Anterior cingulate cortex (tissue), 58 donors: ENCODE results near the gene CLASP1.
"Not testable (repeated sequence)": the region's sequence is repeated elsewhere in the genome, so short reads cannot be mapped to it uniquely, and the experiment has no call there.

Experiments
- DNase-seq, 58 donors: peaks; one replicate each; lab custom pipeline; 2025; lab: John Stamatoyannopoulos, UW

The CLASP1 gene

DNA sequence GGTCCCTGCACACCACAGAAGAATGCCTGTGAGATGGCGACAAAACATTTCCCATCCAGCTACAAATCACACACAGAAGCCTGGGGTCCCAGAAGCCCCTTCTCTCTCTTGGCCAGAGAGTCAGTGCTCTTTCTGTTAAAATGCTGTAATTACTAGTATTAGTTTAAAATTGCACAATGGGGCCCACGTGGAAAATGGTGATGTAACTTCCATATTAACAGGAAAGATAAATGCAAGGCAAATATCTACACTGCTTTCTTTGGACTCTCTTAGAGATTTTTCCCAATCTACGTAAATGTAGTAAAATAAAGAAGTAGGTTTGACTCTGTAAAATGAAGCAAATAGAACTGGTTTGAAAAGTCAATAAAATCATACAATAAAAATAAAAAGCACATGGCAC, 250.4 kb downstream of the CLASP1 start:
- no peak for DNase-seq

DNA sequence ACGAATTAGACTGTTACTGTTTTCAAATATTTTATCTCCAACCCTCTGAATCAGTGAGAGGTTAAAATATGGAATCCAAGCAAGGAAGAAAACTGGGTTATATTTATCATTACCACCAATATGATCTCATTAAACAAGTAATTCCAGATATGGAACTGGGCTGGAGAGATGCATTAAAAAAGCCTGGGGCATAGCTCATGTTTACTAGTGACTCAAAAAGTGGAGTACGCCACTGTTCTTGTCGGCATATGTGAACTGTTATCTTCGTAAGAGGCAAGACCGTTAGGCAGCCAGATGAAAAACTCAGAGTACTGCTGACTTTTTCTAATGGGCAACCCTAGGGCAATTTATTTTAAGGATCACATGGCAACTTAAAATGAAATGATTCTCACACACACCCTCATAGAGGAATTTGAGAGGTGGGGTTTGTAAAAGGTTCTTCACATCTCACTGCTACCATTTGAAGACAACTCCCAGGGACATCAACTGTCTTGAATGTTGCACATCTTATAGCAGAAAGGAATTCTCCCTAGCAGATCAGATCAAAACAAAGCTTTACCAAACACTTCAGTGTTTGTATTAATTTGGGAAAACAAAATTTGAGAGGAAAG, 259.1 kb downstream of the CLASP1 start:
- no peak for DNase-seq

DNA sequence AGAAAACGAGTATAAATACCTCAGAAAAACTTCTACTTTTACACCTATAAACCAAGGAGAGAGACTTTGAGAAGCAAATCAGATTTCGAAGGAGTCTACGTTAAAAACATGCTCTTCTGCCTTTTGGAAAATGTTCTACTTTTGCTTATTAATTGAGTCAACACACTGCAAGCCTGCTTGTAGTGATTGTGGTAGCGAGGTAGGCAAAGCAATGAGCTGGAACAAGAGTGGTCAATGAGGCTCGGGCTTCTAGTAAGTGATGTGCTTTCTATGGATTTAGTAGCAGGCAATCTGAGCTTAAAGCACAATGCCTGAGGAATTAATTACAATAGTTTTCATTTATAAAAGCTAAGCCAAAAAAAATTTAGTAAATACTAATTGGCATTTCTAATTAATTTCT, 260.9 kb downstream of the CLASP1 start:
- no peak for DNase-seq

DNA sequence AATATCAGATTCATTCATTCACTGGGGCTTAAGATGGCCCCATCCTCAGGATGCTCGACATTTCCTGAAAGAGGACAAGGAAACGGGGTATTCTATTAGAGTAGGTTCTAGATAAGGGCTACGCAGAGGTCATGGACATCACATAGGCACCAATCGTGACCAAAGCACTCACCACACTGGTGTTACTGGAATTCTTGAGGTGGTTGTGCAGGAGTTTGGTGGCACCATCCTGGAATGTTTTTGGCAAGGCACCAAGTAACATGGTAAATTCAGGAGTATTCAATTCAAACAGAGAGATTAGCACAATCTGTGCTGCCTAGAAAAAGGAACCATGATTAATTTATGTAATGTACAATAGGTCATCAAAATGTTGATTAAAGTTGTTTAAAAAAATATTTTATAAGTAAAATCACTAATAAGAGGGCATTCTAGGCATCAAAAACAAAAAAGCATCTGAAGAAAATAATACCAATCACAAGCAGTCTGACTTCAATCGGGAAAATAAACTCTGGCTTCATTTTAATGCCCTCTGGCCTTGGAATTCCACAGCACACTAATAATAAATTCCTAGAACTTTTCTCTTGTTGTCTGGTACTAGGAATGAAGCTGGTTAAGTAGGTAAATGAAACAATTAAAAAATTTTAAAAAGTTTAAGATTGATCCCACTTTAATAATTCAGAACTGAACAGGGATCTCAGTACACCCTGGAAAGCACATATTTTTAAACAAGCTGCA, 261.5 kb downstream of the CLASP1 start:
- no peak for DNase-seq

DNA sequence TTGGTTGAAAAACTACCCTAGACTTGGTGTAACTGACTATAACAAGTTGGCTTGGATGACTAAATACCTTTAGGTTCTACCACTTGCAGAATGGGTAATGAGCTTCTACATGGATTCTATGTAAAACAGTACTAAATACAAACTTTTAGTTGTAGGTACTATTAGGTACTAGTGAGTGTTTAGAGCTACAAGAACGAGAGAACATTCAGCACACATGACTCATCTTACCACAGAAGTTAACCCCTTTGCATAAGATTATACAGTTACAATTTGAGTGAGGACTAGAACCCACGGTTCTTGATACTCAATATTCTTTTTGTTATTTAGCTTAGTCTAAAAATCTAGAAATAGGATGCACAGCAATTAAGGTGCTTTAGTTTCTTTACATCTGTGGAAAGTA, 262.6 kb downstream of the CLASP1 start:
- no peak for DNase-seq

DNA sequence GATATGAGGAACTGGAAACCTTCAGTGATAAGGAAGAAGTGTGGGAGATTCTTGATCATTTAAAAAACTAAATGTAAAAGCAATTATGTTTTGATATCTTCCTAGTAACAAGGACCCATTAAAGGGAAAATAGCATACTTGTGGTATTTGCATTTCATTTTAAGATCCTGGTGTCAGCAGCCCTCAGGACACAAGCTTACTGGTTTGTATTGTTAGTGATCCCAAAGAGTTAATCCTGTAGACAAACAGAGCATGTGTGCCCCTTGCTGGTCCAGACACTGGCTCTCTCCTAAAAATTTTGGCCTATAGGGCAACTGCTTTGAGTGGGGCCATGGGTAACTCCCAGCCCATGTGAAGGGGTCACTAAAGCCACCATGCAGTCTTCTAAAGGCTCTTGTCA, 263.2 kb downstream of the CLASP1 start:
- DNase-seq = no peak

DNA sequence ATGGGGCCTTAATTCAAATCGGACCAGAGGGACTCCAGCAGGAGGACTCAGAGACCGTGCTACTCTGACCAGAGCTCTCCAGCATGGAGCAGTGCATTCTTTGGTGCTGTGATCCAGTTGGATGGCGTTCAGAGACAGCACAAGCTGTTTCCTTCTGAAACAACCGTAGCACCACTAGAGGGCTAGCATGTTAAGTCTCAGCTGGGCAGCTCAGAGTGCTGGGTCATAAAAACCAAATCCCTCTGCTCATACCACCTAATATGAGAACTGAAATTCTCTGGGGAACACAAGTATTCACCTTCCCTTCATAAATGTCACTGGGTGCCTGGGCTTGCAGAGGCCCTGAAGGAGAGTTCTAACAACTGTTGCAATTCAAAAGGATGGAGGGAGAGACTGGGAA, 266.5 kb downstream of the CLASP1 start:
- DNase-seq = peak in 21 of 58 donors; percentile 7 to 55 (median 25)

DNA sequence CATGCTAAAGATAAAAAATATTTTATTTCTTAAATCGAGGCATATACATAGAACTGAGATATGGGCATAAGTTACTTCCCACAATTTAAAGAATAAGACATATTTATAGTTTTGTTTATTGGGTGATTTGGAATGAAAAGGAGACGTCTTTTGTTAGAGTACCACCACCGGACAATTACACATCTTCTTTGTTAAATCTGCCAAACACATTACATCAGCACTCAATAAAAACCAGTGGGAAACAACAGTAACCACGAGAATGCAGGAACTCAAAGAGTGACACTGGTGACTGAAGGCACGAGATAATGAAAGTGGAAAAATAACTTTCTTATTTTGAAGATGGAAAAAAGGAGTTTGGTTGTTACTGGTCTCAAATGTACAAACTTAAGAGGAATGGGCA, 271.6 kb downstream of the CLASP1 start:
- peak in 2 of 58 donors; percentile 5 to 41 for DNase-seq

DNA sequence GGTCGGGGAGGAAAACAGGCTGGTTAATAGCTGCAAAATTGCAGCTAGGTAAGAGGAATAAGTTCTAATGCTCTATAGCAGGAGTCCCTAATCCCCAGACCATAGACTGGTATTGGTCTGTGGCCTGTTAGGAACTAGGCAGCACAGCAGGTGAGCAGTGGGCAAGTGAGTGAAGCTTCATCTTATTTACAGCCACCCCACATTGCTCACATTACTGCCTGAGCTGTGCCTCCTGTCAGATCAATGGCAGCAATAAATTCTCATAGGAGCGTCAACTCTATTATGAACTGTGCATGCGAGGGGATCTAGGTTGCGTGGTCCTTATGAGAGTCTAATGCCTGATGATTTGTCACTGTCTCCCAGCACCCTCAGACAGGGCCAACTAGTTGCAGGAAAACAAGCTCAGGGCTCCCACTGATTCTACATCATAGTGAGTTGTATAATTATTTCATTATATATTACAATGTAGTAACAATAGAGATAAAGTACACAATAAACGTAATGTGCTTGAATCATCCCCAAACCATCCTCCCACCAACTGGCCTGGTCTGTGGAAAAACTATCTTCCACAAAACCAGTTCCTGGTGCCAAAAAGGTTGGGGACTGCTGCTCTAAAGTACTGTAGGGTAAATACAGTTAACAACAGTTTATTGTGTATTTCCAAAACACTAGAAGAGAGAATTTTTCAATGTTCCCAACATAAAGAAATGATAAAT, 272.6 kb downstream of the CLASP1 start:
- no peak for DNase-seq

DNA sequence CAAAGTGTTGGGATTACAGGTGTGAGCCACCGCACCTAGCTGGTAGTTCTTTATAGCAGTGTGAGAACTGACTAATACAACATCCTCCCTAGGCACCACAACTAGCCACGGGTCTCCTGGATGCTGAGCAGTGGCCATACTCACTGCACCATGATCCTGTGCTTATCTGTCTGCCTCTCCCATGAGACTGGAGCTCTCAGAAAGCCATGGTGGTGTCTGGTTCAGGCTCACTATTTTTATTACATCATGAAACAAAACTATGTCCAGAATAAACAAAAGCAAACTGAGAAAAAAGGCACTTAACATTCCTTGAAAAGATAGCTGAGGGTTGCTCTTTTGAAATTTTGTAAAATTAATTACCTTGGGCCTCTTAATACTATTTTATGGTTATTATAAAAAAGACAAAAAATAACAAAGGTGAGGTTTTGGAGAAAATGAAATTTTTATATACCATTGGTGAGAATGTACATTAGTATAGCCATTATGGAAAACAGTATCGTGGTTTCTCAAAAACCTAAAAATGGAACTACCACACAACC, 273.6 kb downstream of the CLASP1 start:
- no peak for DNase-seq

DNA sequence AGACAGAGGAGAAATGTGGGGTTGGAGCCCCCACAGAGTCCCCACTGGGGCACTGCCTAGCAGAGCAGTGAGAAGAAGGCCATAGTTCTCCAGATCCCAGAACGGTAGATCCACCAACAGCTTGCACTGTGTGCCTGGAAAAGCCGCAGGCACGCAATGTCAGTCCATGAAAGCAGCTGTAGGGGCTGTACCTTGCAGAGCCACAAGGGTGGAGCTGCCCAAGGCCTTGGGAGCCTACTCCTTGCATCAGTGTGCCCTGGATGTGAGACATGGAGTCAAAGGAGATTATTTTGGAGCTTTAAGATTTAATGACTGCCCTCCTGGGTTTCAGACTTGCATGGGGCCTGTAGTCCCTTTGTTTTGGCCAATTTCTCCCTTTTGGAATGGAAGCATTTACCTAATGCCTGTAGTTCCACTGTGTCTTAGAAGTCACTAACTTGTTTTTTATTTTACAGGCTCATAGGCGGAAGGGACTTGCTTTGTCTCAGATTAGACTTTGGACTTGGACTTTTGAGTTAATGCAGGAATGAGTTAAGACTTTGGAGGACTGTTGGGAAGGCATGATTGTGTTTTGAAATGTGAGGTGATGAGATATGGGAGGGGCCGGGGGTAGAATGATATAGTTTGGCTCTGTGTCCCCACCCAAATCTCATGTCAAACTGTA, 274.7 kb downstream of the CLASP1 start:
- DNase-seq = not testable (repeated sequence)

DNA sequence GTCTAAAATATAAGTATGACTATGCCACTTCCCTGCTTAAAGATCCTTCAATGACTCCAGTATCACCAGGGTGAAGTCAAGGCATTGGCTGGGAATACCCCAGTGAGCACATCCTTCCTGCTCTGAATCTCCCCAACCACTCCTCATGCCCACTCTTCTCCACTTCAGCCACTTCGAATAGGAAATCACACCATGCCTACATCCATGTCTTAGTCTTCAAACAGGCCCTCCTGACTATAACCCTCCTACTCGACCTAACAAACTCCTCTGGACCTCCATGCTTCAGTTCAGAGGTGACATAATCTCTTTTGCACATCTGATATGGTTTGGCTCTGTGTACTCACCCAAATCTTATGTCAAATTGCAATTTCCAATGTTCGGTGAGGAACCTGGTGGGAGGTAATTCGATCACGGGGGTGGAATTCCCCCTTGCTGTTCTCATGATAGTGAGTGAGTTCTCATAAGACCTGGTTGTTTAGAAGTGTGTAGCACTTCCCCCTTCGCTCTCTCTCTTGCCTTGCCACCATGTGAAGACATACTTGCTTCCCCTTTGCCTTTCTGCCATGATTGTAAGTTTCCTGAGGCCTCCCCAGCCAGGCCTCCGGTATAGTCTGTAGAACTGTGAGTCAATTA, 276.4 kb downstream of the CLASP1 start:
- DNase-seq = no peak

DNA sequence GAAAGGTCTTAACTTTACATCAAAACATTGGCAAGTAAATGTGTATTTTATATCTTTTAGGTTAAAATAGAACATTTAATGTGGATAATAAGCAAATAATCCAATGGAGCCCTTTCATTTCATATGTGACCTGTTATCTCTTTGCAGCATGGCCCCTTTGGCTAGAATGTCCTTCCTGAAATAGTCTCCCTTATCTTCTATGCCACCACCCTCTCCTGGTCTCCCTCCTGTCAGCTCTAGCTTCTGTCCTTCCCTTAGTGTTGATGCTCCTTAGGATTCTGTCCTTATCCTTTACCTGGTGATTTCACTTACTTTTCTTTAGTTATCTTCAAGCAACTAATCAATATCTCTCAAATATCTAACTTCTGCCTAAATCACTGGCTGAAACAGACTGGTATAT, 277.2 kb downstream of the CLASP1 start:
- no peak for DNase-seq

DNA sequence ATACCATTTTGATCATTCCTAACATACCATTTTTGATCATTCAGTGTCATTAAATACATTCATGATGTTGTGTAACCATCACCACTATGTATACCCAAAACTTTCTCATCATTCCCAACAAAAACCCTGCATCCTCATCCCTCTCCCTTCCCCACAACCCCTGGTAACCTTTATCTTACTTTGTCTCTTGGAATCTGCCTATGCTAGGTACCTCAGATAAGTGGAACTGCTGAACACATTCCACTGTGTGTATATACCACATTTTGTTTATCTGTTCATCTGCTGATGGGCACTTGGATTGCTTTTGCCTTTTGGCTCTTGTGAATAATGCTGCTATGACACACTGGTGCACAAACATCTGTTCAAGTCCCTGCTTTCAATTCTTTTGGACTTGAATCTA, 280.4 kb downstream of the CLASP1 start:
- no peak for DNase-seq

DNA sequence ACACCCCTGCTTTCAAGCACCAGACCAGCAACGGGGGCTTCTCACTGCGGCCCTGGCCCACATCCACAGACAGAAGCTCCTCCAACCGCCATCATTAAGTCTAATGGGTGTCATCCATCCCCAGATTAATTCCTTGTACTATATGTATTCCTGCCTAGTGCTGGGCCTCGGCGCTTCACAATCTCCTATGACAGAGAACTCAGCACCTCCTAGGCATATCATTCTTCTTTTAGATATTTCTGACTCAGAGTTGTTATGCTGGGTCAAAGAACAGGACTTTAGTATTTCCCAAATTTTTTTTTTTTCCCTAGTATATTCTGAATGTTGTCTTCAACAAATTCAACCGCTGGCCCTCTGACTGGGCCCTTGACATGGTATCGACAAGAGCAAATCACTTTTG, 281.1 kb downstream of the CLASP1 start:
- DNase-seq = no peak

DNA sequence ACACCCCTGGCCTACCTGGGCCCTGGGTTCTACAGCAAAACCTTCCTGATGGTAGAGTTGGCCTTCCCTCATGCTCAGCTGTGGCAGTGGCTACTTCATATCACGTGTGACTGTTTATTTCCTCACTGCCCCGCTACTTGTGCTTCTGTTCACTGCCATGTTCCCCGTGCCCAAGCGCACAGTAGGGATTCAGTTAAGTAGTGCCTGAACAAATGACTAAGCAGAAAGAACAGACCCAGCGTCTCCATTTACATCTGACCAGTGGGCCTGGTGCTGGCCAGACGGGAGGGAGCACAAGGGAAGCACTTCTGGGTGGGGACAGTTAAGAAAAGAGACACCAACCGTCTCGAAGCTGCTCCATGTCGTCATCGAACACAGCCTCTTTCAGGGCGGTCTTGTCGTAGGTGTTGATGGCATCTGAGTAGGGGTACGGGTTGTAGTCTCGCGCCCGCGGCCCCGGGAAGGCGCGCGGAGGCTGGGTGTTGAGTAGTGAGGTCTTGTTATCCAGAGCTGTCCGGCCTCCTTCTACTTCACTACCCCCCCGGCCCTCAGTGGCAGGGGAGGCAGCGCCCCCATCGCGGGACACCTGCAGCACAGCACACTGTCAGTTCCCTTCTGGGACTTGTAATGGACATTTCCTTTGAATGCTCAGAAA, 281.9 kb downstream of the CLASP1 start:
- no peak for DNase-seq

DNA sequence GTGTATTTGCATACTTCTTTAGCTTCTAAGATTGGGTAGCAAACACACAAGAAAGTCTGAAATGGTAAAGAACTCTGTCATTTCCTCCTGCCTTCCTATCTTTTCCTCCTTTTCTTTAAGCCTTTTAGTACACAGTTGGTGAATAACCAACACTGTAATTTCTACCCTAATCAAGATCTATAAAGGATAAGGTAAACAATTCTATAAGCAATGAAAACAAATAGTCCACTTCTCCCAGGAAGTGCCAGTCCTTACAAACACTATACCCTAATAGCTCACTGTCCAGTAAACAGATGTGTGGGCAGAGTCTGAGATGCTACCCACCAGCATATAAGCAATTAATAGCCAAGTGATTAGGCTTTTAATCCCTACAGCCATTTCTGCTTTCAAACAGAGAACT, 283.2 kb downstream of the CLASP1 start:
- DNase-seq = no peak

DNA sequence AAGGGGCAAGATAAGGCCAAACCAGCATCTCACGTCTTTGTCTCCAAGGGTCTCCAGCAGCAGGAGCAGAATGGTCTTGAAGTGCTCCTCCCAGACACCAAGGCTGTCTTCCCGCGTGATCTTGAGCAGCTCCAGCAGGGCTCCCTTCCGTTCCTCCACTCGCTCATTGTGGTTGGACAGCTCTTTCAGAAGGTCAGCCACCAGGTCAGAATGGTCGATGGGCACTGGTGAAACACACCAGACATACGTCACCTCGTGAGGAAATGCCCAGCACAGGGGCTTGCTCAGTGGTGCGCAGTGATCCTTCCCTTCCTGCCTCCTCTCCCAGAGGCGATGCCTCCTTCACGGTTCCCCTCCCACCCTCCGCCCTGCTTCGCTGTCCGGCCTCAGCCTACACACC, 284.2 kb downstream of the CLASP1 start:
- DNase-seq = no peak

DNA sequence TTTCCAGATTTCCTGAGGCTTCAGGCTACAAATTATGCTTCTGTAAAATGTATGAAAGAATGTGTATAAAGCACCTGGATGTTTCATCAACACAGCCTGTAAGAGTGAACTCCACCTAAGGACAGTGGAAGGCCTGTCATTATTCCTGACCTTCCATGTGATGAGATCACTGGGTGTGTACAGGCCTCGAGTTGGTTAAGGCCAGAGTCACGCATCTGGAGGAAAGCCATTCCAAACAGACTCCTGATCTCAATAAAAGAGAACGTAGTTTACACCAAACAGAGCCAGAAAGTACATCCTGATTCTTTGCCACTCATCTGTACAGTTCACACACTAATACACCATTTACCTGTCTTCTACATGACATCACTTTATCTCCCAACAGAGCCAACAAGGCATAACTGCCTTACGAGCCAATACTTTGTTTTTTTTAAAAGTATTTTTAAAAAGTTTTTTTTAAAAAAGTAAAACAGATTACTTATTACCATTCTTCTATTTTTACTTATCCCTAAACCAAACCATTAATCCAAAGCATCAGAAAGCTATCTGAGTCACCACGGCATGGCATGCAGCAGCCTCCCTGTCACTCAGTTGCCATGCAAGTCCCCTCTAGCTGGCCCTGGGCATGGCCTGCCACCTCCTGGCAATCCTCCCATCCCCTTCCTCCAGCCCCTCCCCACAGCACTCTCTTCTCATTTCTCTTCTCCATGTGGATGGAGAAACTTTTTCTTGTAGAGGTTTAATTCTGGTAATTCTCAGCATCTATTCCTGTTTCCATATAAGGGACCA, 285.4 kb downstream of the CLASP1 start:
- DNase-seq = no peak
